Measurements from ENCODE around the gene DIPK1B.

Gene DIPK1B

GRCh38 chr9:136732444-136733178, 20.2 kb downstream of the DIPK1B start:
- no peak overlapping the region for H3K27ac ChIP-seq
- TF ChIP-seq ZFX (IDR thresholded peaks at IDR 0.05) (no peak), CTCF (conservative IDR thresholded peaks at IDR 0.05) (no peak)

GRCh38 chr9:136733611-136734010, 21.2 kb downstream of the DIPK1B start:
- TF ChIP-seq CTCF (conservative IDR thresholded peaks at IDR 0.05) (no peak), ZFX (IDR thresholded peaks at IDR 0.05) (no peak)
- H3K27ac ChIP-seq: no peak overlapping the region

GRCh38 chr9:136734837-136735496, 22.6 kb downstream of the DIPK1B start:
- H3K27ac ChIP-seq: no peak overlapping the region
- no peak for TF ChIP-seq CTCF (conservative IDR thresholded peaks at IDR 0.05)
- no peak for TF ChIP-seq ZFX (IDR thresholded peaks at IDR 0.05)

GRCh38 chr9:136735812-136736480, 23.6 kb downstream of the DIPK1B start:
- TF ChIP-seq ZFX (IDR thresholded peaks at IDR 0.05) (no peak), CTCF (conservative IDR thresholded peaks at IDR 0.05) (no peak)

GRCh38 chr9:136738960-136739359, 26.6 kb downstream of the DIPK1B start:
- H3K27ac ChIP-seq: no peak overlapping the region
- TF ChIP-seq CTCF (conservative IDR thresholded peaks at IDR 0.05) (no peak), ZFX (IDR thresholded peaks at IDR 0.05) (no peak)

More at GRCh38 chr9:136735812-136736480, 23.6 kb downstream of the DIPK1B start:
- no peak overlapping the region for H3K27ac ChIP-seq

GRCh38 chr9:136739509-136739908, 27.1 kb downstream of the DIPK1B start:
- no peak for TF ChIP-seq CTCF (conservative IDR thresholded peaks at IDR 0.05)
- H3K27ac ChIP-seq: no peak overlapping the region

- no peak for TF ChIP-seq CTCF (conservative IDR thresholded peaks at IDR 0.05)
- no peak for TF ChIP-seq ZFX (IDR thresholded peaks at IDR 0.05)
- no peak overlapping the region for H3K27ac ChIP-seq
Measured at GRCh38 chr9:136740069-136740468, 27.7 kb downstream of the DIPK1B start.
